ENCODE data around the gene CNOT4. TPM values are rescaled to one million over a fixed set of nuclear protein-coding genes. Genes with fewer than 3 reads are reported as not detected.

CNOT4 gene
- total and polyA plus RNA-seq, 2 donors (not counting 1 experiment from before 2014, with no cell fraction given) = 14.9 to 15.9 TPM

GRCh38 chr7:135397689-135398088 is 112.2 kb downstream of the CNOT4 start:
- DNase-seq (ENCODE audit: low read depth in 2 of 2) = no peak
- Histone ChIP-seq H3K27me3 (ENCODE audit: control insufficient read depth, insufficient read depth, low read length) (no peaks in the 10 kb centered on the region), H3K79me2 (ENCODE audit: control insufficient read depth, insufficient read depth, low read length) (no peaks in the 10 kb centered on the region), H3K4me3 (replicated peaks in 1 of 4; ENCODE audit: control extremely low read depth in 1 of 4, insufficient read depth in 1 of 4, low read depth in 3 of 4, low read length in 4 of 4) (no peak overlapping the region), H2AFZ (ENCODE audit: low read length) (no peak overlapping the region), H3K9me3 (ENCODE audit: control insufficient read depth, insufficient read depth, low read depth, low read length) (no peaks in the 10 kb centered on the region), H4K20me1 (ENCODE audit: control insufficient read depth, extremely low read depth, insufficient read depth, low read length) (no peaks in the 10 kb centered on the region), H3K4me2 (ENCODE audit: extremely low read depth, insufficient read depth, low read length) (no peak overlapping the region), H3K9ac (ENCODE audit: insufficient read depth, low read length) (no peak overlapping the region), H3K36me3 (ENCODE audit: control insufficient read depth, insufficient read depth, low read length) (peaks cover 5% of the 10 kb centered on the region), H3K27ac (ENCODE audit: insufficient read depth, low read length) (no peak overlapping the region), H3K4me1 (ENCODE audit: control insufficient read depth, extremely low read depth, insufficient read depth, low read length) (no peaks in the 10 kb centered on the region)
- TF ChIP-seq EZH2 (IDR thresholded peaks at IDR 0.05; ENCODE audit: low read length, missing control alignments) (no peak), CTCF (conservative IDR thresholded peaks at IDR 0.05 in 1 of 2, IDR thresholded peaks at IDR 0.05 in 1 of 2; ENCODE audit: low read depth in 1 of 2, low read length in 2 of 2) (no peak)

- Histone ChIP-seq H3K4me3 (replicated peaks in 1 of 4; ENCODE audit: control extremely low read depth in 1 of 4, insufficient read depth in 1 of 4, low read depth in 3 of 4, low read length in 4 of 4) (no peak overlapping the region), H2AFZ (ENCODE audit: low read length) (no peak overlapping the region), H3K27ac (ENCODE audit: insufficient read depth, low read length) (no peak overlapping the region), H3K27me3 (ENCODE audit: control insufficient read depth, insufficient read depth, low read length) (no peaks in the 10 kb centered on the region), H3K4me2 (ENCODE audit: extremely low read depth, insufficient read depth, low read length) (no peak overlapping the region), H3K9me3 (ENCODE audit: control insufficient read depth, insufficient read depth, low read depth, low read length) (no peaks in the 10 kb centered on the region), H4K20me1 (ENCODE audit: control insufficient read depth, extremely low read depth, insufficient read depth, low read length) (no peaks in the 10 kb centered on the region), H3K79me2 (ENCODE audit: control insufficient read depth, insufficient read depth, low read length) (no peaks in the 10 kb centered on the region), H3K36me3 (ENCODE audit: control insufficient read depth, insufficient read depth, low read length) (peaks cover 4% of the 10 kb centered on the region), H3K4me1 (ENCODE audit: control insufficient read depth, extremely low read depth, insufficient read depth, low read length) (no peaks in the 10 kb centered on the region), H3K9ac (ENCODE audit: insufficient read depth, low read length) (no peak overlapping the region)
- DNase-seq (ENCODE audit: low read depth in 2 of 2) = no peak
- no peak for TF ChIP-seq CTCF (conservative IDR thresholded peaks at IDR 0.05 in 1 of 2, IDR thresholded peaks at IDR 0.05 in 1 of 2; ENCODE audit: low read depth in 1 of 2, low read length in 2 of 2)
- no peak for TF ChIP-seq EZH2 (IDR thresholded peaks at IDR 0.05; ENCODE audit: low read length, missing control alignments)
Measured at GRCh38 chr7:135392701-135393100, 117.2 kb downstream of the CNOT4 start.

DNA sequence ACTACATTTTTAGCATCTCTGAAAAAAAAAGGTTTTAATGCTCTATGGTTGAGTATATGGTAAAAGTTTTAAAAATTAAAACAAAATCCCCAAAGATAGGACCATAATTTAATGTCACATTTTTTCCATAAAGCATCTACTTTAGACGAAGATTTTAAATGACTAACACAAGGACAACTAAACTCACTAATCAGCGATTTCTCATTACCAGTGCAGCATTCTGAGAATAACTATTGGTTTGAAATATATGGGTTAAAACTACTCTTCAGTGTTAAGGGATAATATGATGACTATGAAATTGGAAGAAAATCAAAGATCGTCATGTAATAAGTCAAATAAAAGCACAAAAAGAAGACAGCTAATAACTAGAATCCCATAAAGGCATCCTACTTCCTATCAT is 118.4 kb downstream of the CNOT4 start:
- Histone ChIP-seq H3K4me2 (ENCODE audit: extremely low read depth, insufficient read depth, low read length) (no peak overlapping the region), H3K4me1 (ENCODE audit: control insufficient read depth, extremely low read depth, insufficient read depth, low read length) (peaks cover 3% of the 10 kb centered on the region), H3K9ac (ENCODE audit: insufficient read depth, low read length) (no peak overlapping the region), H4K20me1 (ENCODE audit: control insufficient read depth, extremely low read depth, insufficient read depth, low read length) (no peaks in the 10 kb centered on the region), H3K27ac (ENCODE audit: insufficient read depth, low read length) (no peak overlapping the region), H3K79me2 (ENCODE audit: control insufficient read depth, insufficient read depth, low read length) (no peaks in the 10 kb centered on the region), H3K4me3 (replicated peaks in 1 of 4; ENCODE audit: control extremely low read depth in 1 of 4, insufficient read depth in 1 of 4, low read depth in 3 of 4, low read length in 4 of 4) (no peak overlapping the region), H2AFZ (ENCODE audit: low read length) (no peak overlapping the region), H3K9me3 (ENCODE audit: control insufficient read depth, insufficient read depth, low read depth, low read length) (no peaks in the 10 kb centered on the region), H3K27me3 (ENCODE audit: control insufficient read depth, insufficient read depth, low read length) (no peaks in the 10 kb centered on the region), H3K36me3 (ENCODE audit: control insufficient read depth, insufficient read depth, low read length) (peaks cover 3% of the 10 kb centered on the region)
- TF ChIP-seq CTCF (conservative IDR thresholded peaks at IDR 0.05 in 1 of 2, IDR thresholded peaks at IDR 0.05 in 1 of 2; ENCODE audit: low read depth in 1 of 2, low read length in 2 of 2) = no peak
- no peak for TF ChIP-seq EZH2 (IDR thresholded peaks at IDR 0.05; ENCODE audit: low read length, missing control alignments)
- no peak for DNase-seq (ENCODE audit: low read depth in 2 of 2)

Measured in fibroblast of lung (primary cell).